PC-3 (cell line): Measurements from ENCODE around the gene GPR75. TPM values are rescaled to one million over a fixed set of nuclear protein-coding genes. Genes with fewer than 3 reads are reported as not detected.

ENCODE experiments used
- ATAC-seq: fragments of 200-7000 bp; cut with Tn5 transposase; 2 replicates; pipeline ENCODE4 v1.9.1; 2020; ENCODE audit warnings: mild to moderate bottlenecking, moderate library complexity
- BruUV-seq: library from RNA; stranded (reverse); fragments of 400-500 nt; replicated peaks from 2 replicates; lab custom pipeline; 2021; lab: Mats Ljungman, UMichigan
- CTCF ChIA-PET: fragments of 300-600 bp; sonication (Branson Sonifier 250); formaldehyde crosslinking; loops from one replicate; lab custom pipeline; 2022; ENCODE audit warnings: antibody characterized with exemption; lab: Charles Lee
- POLR2A ChIA-PET: fragments of 300-600 bp; sonication (Branson Sonifier 250); formaldehyde crosslinking; loops from one replicate; lab custom pipeline; 2022; ENCODE audit warnings: antibody characterized with exemption; ENCODE audit not compliant: unreplicated experiment; lab: Charles Lee
- DNase-seq: peaks from one replicate; pipeline ENCODE4 v3.0.0-alpha.2; 2015
- H2AFZ ChIP-seq: fragments of 300-600 bp; sonication (generic); 2 replicates; pipeline ENCODE4 v1.6.0; 2016; ENCODE audit warnings: antibody characterized with exemption, low read length
- H3F3A ChIP-seq: fragments of 300-600 bp; sonication (generic); one replicate; pipeline ENCODE4 v1.6.0; 2017; ENCODE audit warnings: antibody characterized with exemption, low read length, control low read depth, mild to moderate bottlenecking; ENCODE audit not compliant: unreplicated experiment
- H3K27ac ChIP-seq: fragments of 300-600 bp; sonication (generic); 2 replicates; pipeline ENCODE4 v1.5.1; 2016; ENCODE audit warnings: mild to moderate bottlenecking, low read length
- H3K27me3 ChIP-seq: fragments of 300-600 bp; sonication (generic); 2 replicates; pipeline ENCODE4 v1.6.1; 2016; ENCODE audit warnings: low read length, mixed read lengths
- H3K36me3 ChIP-seq: fragments of 300-600 bp; sonication (generic); 2 replicates; pipeline ENCODE4 v1.6.1; 2016; ENCODE audit warnings: low read depth, mixed run types, low read length, mixed read lengths
- H3K4me1 ChIP-seq: fragments of 300-600 bp; sonication (generic); 2 replicates; pipeline ENCODE4 v1.5.1; 2016; ENCODE audit warnings: low read length; ENCODE audit not compliant: insufficient read depth
- H3K4me2 ChIP-seq: fragments of 300-600 bp; sonication (generic); 2 replicates; pipeline ENCODE4 v1.6.0; 2016; ENCODE audit warnings: low read length
- H3K4me3 ChIP-seq: fragments of 300-600 bp; sonication (generic); 2 replicates; pipeline ENCODE4 v1.5.1; 2016; ENCODE audit warnings: mild to moderate bottlenecking, low read length, mixed read lengths
- H3K79me2 ChIP-seq: fragments of 300-600 bp; sonication (generic); 2 replicates; pipeline ENCODE4 v1.6.1; 2017; ENCODE audit warnings: low read length, mixed read lengths
- H3K9ac ChIP-seq: fragments of 300-600 bp; sonication (generic); 2 replicates; pipeline ENCODE4 v1.6.0; 2016; ENCODE audit warnings: mild to moderate bottlenecking, low read length
- H3K9me2 ChIP-seq: fragments of 300-600 bp; sonication (generic); replicated peaks from 2 replicates; pipeline ENCODE4 v1.6.1; 2016; ENCODE audit warnings: mixed run types, low read length, mixed read lengths
- H3K9me3 ChIP-seq: fragments of 300-600 bp; sonication (generic); 2 replicates; pipeline ENCODE4 v1.6.1; 2016; ENCODE audit warnings: low read length, mixed read lengths
- H4K20me1 ChIP-seq: fragments of 300-600 bp; sonication (generic); 2 replicates; pipeline ENCODE4 v1.6.1; 2016; ENCODE audit warnings: low read length, mixed read lengths
- CTCF ChIP-seq: fragments of 300-600 bp; sonication (generic); conservative IDR thresholded peaks from 2 replicates; pipeline ENCODE4 v1.5.1; 2017; ENCODE audit warnings: antibody characterized with exemption, low read depth, mild to moderate bottlenecking, low read length
- EZH2 ChIP-seq: fragments of 300-600 bp; sonication (generic); IDR thresholded peaks from one replicate; pipeline ENCODE4 v1.6.1; 2017; ENCODE audit warnings: antibody characterized with exemption, mild to moderate bottlenecking, low read length; ENCODE audit not compliant: unreplicated experiment
- EZH2phosphoT487 ChIP-seq: fragments of 300-600 bp; sonication (generic); IDR thresholded peaks from 2 replicates; pipeline ENCODE4 v1.6.1; 2018; ENCODE audit warnings: mild to moderate bottlenecking, antibody characterized with exemption, low read length, borderline replicate concordance
- intact Hi-C: fragments of 100-400 bp; cut with micrococcal nuclease; formaldehyde crosslinking; loops from 2 replicates; pipeline ENCODE4 v1.9.0; 2023
- total RNA-seq: library from RNA; depleted of rRNA; stranded (reverse); fragments of >200 nt; gene quantifications from 2 replicates; pipeline ENCODE4 v1.2.3, GENCODE V29; 2014

Gene GPR75
- total RNA-seq, 1 experiment from 2014 or later = 1.5 TPM

GRCh38 chr2:53896864-53897263 is 37.1 kb upstream of the GPR75 start:
- Histone ChIP-seq H3K4me2 (no peak overlapping the region), H3K9me2 (no peaks in the 10 kb centered on the region), H3F3A (no peaks in the 10 kb centered on the region), H3K9me3 (no peaks in the 10 kb centered on the region), H3K27ac (no peak overlapping the region), H3K36me3 (peaks cover 65% of the 10 kb centered on the region), H4K20me1 (0 out of 2 replicates have a peak, but pooled peaks cover 3% of the 10 kb centered on the region), H2AFZ (no peak overlapping the region), H3K4me3 (no peak overlapping the region), H3K9ac (no peak overlapping the region), H3K4me1 (peaks cover 13% of the 10 kb centered on the region), H3K27me3 (no peaks in the 10 kb centered on the region), H3K79me2 (no peaks in the 10 kb centered on the region)
- CTCF ChIA-PET = no interaction called here
- TF ChIP-seq EZH2phosphoT487 (no peak), EZH2 (no peak), CTCF (no peak)
- POLR2A ChIA-PET = no interaction called here
- ATAC-seq (peak; percentile 93), DNase-seq (peak; percentile 76)
- intact Hi-C loops = no loop called here
- no TSS peak for BruUV-seq

DNA sequence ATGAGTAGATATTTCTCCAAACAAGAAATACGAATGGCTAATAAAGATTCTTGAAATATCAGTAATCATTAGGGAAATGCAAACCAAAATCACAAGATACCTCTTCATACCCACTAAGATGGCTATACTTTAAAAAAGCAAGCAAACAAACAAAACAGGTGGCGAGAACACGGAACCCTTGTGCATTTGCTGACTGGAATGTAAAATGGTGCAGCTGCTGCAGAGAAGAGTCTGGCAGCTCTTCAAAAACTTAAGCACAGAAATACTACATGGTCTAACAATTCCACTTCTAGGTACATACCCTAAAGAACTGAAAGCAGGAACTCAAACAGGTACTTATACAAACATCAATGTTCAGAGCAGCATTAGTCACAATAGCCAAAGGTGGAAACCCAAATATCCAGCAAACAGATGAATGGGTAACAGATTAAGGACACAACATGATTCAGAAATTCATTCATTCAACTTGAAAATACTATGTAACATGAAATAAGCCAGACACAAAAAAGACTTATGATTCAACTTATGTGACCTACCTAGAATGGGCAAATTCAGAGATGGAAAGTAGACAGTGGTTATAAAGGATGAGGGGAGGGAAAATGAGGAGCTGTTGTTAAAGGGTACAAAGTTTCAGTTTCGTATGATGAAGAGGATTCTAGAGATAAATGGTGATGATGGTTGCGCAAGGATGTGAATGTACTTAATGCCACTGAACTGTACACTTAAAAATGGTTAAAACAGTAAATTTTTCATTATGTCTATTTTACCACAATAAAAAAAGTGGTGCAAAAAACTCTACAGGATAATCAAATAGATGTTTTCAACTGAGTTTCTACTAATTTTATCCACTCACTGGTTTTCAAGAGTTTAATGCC is 26.9 kb upstream of the GPR75 start:
- POLR2A ChIA-PET = no interaction called here
- BruUV-seq = no TSS peak

More for the DNA sequence above, 26.9 kb upstream of the GPR75 start:
- H3F3A ChIP-seq = no peaks in the 10 kb centered on the region
- CTCF ChIA-PET = no interaction called here
- H3K4me2 ChIP-seq = no peak overlapping the region
- DNase-seq (peak; percentile 37), ATAC-seq (no peak)
- H3K79me2 ChIP-seq = no peaks in the 10 kb centered on the region
- H3K9me2 ChIP-seq = no peaks in the 10 kb centered on the region
- H3K9ac ChIP-seq = no peak overlapping the region
- H2AFZ ChIP-seq = no peak overlapping the region
- intact Hi-C loops = no loop called here
- no peaks in the 10 kb centered on the region for H4K20me1 ChIP-seq
- H3K4me1 ChIP-seq = no peaks in the 10 kb centered on the region
- TF ChIP-seq EZH2 (no peak), CTCF (no peak), EZH2phosphoT487 (no peak)
- no peak overlapping the region for H3K27ac ChIP-seq
- no peaks in the 10 kb centered on the region for H3K9me3 ChIP-seq
- H3K36me3 ChIP-seq = peaks cover 70% of the 10 kb centered on the region
- no peak overlapping the region for H3K4me3 ChIP-seq
- no peaks in the 10 kb centered on the region for H3K27me3 ChIP-seq
